HepG2 (cell line): ENCODE data around the gene TUBE1. TPM values are rescaled to one million over a fixed set of nuclear protein-coding genes. Genes with fewer than 3 reads are reported as not detected.

ENCODE experiments used
- DPF2 ChIP-seq: sonication (generic); formaldehyde crosslinking; IDR thresholded peaks from 2 replicates; pipeline ENCODE4 v1.4.0; 2020; ENCODE audit warnings: mild to moderate bottlenecking, low read depth, missing genetic modification reagents, borderline replicate concordance
- ELF1 ChIP-seq: sonication (generic); formaldehyde crosslinking; IDR thresholded peaks from 2 replicates; pipeline ENCODE4 v1.4.0; 2020; ENCODE audit warnings: missing genetic modification reagents
- FOXK1 ChIP-seq: sonication (generic); formaldehyde crosslinking; IDR thresholded peaks from 2 replicates; pipeline ENCODE4 v1.4.0; 2020; ENCODE audit warnings: low read depth, missing genetic modification reagents, borderline replicate concordance
- GLI4 ChIP-seq: sonication (generic); formaldehyde crosslinking; IDR thresholded peaks from 2 replicates; pipeline ENCODE4 v1.5.1; 2020; ENCODE audit warnings: missing genetic modification reagents, mild to moderate bottlenecking, moderate library complexity, borderline replicate concordance
- GTF2F1 ChIP-seq: fragments of 150-350 bp; IDR thresholded peaks from 2 replicates; pipeline ENCODE4 v1.6.1; 2014; ENCODE audit warnings: low read length
- HIC2 ChIP-seq: sonication (generic); formaldehyde crosslinking; IDR thresholded peaks from 2 replicates; pipeline ENCODE4 v1.9.0; 2022; ENCODE audit warnings: low read depth, missing genetic modification reagents
- JUND ChIP-seq: sonication (generic); formaldehyde crosslinking; IDR thresholded peaks from 2 replicates; pipeline ENCODE4 v1.8.0; 2022; ENCODE audit warnings: mild to moderate bottlenecking, missing genetic modification reagents
- LCORL ChIP-seq, 2 experiments: fragments of 450-650 bp in 1 of 2; sonication (generic) in 1 of 2; formaldehyde crosslinking in 1 of 2; IDR thresholded peaks; 2 replicates each; pipeline versions ENCODE4 v1.5.0 to v1.6.1; 2017 to 2020; ENCODE audit warnings: antibody characterized with exemption in 1 of 2, missing genetic modification reagents in 1 of 2
- NFAT5 ChIP-seq: sonication (generic); formaldehyde crosslinking; IDR thresholded peaks from 2 replicates; pipeline ENCODE4 v1.4.0; 2020; ENCODE audit warnings: missing genetic modification reagents
- RFX1 ChIP-seq: fragments of 450-650 bp; IDR thresholded peaks from 2 replicates; pipeline ENCODE4 v1.6.1; 2017
- SRSF9 ChIP-seq: fragments of 200-400 bp; formaldehyde crosslinking; IDR thresholded peaks from 2 replicates; pipeline ENCODE4 v1.6.1; 2018; ENCODE audit warnings: borderline replicate concordance, mild to moderate bottlenecking, low read depth, low read length; ENCODE audit not compliant: insufficient read depth, poor library complexity, severe bottlenecking
- TBX3 ChIP-seq: fragments of 450-650 bp; IDR thresholded peaks from 2 replicates; pipeline ENCODE4 v1.6.1; 2017; ENCODE audit warnings: antibody characterized with exemption, mild to moderate bottlenecking, inconsistent platforms, borderline replicate concordance
- ZNF230 ChIP-seq: sonication (generic); formaldehyde crosslinking; IDR thresholded peaks from 2 replicates; pipeline ENCODE4 v1.4.0; 2020; ENCODE audit warnings: mild to moderate bottlenecking, missing genetic modification reagents
- ZNF331 ChIP-seq: sonication (generic); formaldehyde crosslinking; IDR thresholded peaks from 2 replicates; pipeline ENCODE4 v1.4.0; 2020; ENCODE audit warnings: missing genetic modification reagents
- ZNF430 ChIP-seq: sonication (generic); formaldehyde crosslinking; IDR thresholded peaks from 2 replicates; pipeline ENCODE4 v1.9.0; 2021; ENCODE audit warnings: mild to moderate bottlenecking, missing genetic modification reagents
- polyA plus RNA-seq, 8 experiments: library from polyadenylated mRNA; depleted of rRNA in 3 of 8; stranded (reverse) in 7 of 8; unstranded in 1 of 8; fragments of >200 nt; fragmentation: Illumina TruSeq in 4 of 8; extraction: Trizol in 4 of 8; gene quantifications; 2 replicates each; pipeline versions ENCODE4 v1.2.1 to v1.2.3, GENCODE V29; 2011 to 2016; ENCODE audit warnings: low read depth in 4 of 8, missing spikeins in 1 of 8, mixed read lengths in 1 of 8; ENCODE audit not compliant: insufficient read depth in 1 of 8
- total RNA-seq, 5 experiments: library from RNA; depleted of rRNA; stranded (reverse); fragments of >200 nt; fragmentation: Illumina TruSeq; extraction: Trizol; gene quantifications; 2 replicates each; pipeline ENCODE4 v1.2.3, GENCODE V29; 2016; ENCODE audit warnings: low read depth in 1 of 5

The TUBE1 gene
- total and polyA plus RNA-seq, 2 of the 13 experiments (the other 11 are each of a cell fraction or from before 2014, with no cell fraction given), result 17.3 to 22.6 TPM

GRCh38 chr6:112043032-112044007 is 44.0 kb downstream of the TUBE1 start (continued):
- TF ChIP-seq NFAT5 (CRISPR knock-in tag), result no peak
- no peak for TF ChIP-seq SRSF9
- no peak for TF ChIP-seq TBX3
- TF ChIP-seq RFX1, result no peak
- TF ChIP-seq JUND (CRISPR knock-in tag), result no peak
- 0 out of 2 replicates have a peak, but pooled peaks have one; percentile 36 for TF ChIP-seq ELF1
- no peak; the same call in 1 of the 2 replicates for TF ChIP-seq HIC2 (CRISPR knock-in tag)
- 0 out of 2 replicates have a peak, but pooled peaks have one; percentile 49 for TF ChIP-seq ZNF430
- TF ChIP-seq ZNF230 (CRISPR knock-in tag), result 0 out of 2 replicates have a peak, but pooled peaks have one; percentile 52
- peak; percentile 13; the same call in 1 of the 2 replicates for TF ChIP-seq FOXK1 (CRISPR knock-in tag)
- no peak for TF ChIP-seq GLI4 (CRISPR knock-in tag)
- peak; percentile 61 for TF ChIP-seq ZNF331 (CRISPR knock-in tag)
- no peak for TF ChIP-seq LCORL (IDR thresholded peaks at IDR 0.05)
- peak; percentile 22; the same call in 1 of the 2 replicates for TF ChIP-seq LCORL (CRISPR knock-in tag; IDR thresholded peaks at IDR 0.05)
- TF ChIP-seq DPF2 (CRISPR knock-in tag), result no peak
- TF ChIP-seq GTF2F1, result no peak
